Measurements from ENCODE around the gene ARL5A.

The ARL5A gene

DNA sequence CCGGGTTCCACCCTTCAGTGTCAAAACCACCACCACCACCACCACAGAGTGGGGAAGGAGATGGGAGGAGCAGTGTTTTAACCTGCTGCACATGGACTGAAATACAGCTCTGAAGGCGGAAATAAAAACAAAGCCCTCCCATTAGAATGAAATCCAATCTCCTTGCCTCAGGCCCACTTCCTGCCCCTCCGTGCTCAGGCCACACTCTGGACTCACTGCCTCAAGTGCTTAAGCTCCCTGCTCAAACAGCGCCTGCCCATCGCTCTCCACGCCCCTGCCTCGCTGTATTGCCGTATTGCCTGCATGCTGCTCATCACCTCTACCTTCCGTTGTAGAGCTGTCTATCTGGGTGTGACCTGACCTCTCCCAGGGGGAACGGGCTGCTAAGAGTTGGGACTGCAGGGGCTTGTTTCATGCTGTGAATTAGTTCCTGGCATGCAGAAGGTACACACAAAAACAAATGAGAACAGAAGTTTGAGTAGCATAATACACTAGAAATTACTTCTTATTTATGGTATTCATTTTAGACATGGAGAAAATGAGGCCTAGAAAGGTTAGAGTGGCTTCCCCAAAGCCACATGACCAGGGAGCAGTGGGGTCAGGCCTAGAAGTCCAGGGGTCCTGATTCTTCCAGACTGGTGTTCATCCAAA, 62.3 kb downstream of the ARL5A start:
- no peak for DNase-seq

DNA sequence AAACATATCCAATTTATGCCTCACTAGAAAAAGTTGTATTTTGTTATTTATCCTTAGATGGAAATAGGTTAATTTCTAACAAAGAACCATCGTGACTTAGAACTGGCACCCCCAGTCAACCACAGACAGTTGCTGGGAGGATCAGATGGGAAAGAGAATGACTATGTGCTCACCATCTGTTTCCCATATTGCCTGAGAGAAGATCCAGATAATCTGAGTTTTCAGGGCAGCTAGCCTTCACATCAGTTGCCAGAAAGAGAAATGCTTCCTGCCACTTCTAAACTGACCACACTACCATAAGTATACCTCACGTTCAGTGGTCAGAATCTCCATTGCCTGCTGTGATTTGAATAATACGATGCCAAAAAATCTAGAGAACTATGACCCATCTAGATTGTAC, 65.5 kb downstream of the ARL5A start:
- DNase-seq, result no peak

DNA sequence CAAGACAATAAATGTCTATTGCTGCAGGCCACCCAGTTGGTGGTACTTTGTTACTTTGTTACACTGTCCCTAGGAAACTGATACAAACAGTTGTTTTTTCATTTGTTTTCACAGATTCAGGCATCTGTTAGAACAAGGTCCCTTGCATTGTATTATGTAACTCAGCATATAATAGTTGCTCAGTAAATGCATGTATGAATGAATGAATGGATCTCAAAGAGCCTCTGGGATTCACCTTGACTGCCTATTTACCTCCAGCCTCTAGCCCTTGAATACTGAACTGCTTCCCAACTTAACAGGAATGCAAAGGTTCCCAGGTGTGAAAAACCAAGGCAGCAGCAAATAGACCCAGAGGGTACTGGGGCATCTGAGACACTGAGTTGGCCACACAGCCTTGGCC, 66.5 kb downstream of the ARL5A start:
- DNase-seq, result no peak

DNA sequence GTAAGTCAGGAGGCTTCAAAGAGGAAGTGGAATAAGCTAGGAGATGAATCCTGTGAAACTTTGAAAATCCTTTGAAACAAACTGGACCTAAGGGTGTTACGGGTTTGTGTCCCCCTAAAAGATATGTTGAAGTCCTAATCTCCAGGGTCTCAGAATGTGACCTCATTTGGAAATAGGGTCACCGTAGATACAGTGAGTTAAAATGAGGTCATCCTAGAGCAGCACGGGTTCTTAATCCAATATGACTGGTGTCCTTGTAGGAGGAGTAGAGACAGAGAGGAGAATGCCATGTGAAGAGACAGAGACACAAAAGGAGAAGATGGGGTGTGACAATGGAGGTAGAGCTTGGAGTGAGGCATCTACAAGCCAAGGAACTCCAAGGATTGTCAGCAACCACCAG, 67.0 kb downstream of the ARL5A start:
- no peak for DNase-seq

DNA sequence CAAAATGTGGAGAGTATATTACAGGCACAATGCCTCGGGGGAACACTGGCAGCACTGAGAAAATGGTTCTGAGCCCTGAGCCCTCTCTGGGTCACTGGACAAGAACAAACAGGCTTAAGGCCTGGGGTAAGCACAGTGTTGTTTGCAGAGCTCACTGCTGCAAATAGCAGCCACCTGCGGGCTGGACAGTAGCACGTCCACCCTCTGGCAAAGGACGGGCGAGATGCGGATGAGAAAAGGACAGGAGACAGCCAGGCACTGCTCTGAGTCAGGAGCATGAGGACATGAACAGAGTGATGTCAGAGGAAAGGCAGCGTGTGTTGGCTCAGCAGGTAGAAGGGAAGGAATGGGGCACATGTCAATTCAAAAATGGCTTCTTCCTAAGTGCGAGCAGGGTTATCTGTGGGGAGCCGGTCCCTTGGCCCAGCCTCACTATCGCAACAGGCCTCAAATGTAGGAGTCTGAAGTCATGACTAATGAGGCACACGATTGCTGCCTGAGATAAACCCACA, 68.0 kb downstream of the ARL5A start:
- DNase-seq, result no peak

DNA sequence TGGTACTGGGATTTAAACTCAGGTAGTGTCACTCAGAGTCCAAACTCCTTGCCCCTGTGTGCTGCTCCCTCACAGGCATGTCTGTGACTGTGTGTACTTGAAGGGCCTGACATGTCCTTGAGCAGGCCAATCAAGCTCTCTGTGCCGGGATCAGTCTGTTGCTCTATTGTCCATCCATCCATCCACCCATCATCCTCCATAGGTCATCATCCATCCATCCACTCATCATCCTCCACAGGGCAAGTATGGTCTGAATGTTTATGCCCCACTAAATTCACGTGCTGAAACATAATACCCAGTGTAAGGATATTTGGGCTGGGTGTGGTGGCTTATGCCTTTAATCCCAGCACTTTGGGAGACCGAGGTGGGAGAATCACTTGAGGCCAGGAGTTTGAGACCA, 69.5 kb downstream of the ARL5A start:
- DNase-seq, result no peak

DNA sequence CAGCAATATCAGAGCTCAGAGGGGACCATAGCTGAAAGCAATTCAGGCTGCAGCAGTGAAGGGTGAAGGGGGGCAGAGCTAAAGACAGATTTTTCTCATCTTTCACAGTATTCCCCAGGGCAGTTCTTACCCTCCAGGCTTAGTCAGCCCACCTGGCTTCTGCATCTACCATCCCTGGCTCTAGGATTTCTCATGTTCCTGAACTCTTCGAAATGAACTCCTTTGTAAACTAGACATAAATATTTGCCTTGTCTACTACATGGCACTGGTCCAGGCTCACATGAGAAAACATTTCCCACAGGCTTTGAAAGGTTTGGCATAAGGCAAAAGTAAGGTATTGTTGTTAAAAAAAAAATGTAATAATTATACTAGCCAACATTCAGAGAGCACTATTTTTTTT, 70.4 kb downstream of the ARL5A start:
- DNase-seq, result no peak

DNA sequence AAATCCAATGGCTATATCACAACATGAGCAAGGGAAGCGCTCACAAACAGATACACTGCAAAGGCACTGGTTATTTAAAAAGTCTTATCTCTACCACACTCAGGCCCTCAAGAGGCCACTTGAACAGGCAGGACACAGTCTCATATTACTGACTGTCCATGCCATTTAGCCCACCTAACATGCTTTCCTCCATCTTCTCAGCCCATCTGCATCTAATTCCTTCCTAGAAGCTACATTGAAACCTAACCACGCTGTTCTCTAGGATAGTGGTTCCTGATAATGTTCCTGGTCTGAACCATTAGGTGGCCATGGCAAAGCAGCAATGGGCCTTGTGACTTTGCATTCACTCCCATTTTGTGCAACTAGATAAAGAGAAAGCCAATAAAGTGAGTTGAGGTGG, 71.4 kb downstream of the ARL5A start:
- DNase-seq, result no peak

DNA sequence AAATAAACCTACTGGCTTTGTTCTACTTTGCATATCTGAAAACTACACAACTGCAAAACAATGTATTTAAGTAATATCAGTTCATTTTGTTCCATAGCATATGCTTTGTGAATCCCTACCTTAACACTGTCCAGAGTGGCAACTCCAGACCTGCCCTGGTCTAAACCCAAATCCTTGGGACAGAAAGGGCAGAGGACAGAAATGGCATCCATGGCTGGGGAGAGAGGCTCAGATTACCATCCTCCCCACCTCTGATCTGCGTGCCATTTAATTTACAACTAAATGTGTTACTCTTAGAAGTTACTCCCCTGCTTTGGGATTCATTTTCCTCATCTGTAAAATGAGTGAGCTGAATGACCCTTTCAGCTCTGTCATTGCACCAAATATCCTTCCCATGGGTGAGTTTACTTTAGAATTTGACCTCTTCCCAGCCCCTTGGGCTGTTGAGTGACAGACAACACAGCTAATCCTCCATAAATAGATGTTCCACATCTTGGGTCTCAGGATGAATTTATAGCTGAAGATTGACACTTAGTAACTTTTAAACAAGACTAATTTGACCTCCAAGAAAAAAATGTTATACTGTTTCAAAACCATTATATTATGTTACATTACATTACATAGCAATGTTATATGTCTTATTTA, 73.8 kb downstream of the ARL5A start:
- no peak for DNase-seq

DNA sequence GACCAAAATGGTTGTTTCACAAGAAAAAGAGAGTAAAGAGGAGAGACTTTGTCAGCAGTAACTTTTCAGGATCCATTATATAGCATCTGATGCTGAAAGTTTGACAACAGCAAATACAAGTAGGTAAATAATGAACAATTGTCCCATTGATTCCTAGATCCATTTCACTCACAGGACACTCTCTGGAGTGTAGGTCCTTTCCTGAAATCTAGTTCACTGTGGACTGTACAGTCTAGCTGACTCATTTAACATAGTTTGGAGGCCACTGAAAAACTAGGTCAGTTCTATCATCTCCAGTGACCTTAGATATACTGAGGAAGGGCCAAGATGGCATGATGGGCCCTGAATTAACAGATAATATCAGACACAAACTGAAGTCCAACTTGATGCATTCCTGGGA, 74.7 kb downstream of the ARL5A start:
- DNase-seq, result no peak
